NCI-H2196 (cell line): ENCODE measurements around the gene HHATL.

ENCODE experiments used
- DNase-seq: peaks from one replicate; lab custom pipeline; 2025; ENCODE audit not compliant: unreplicated experiment; lab: John Stamatoyannopoulos, UW

Gene HHATL

GRCh38 chr3:42699511-42699971 is 3.1 kb downstream of the HHATL start:
- no peak for DNase-seq

DNA sequence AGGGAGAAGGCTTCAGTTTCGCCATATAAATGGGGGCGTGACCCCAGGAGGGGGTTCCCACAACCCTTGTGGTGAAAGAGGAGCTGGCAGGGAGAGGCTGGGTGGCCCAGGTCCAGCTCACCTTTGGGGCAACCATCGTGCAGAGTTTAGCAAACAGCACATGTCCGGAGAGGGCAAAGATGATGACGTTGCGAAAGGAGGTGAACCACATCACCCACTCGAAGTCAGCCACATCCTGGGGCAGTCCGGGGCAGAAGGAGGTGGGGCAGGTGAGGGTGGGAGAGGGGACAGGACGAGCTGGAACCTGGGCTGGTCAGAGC is 3.7 kb downstream of the HHATL start:
- DNase-seq, result no peak

- DNase-seq, result no peak
These were observed 4.2 kb downstream of the HHATL start for GRCh38 chr3:42698216-42698910.

- DNase-seq, result no peak
These were observed 5.1 kb downstream of the HHATL start for GRCh38 chr3:42697289-42698051.

GRCh38 chr3:42696356-42697288 is 6.0 kb downstream of the HHATL start:
- no peak for DNase-seq

GRCh38 chr3:42694366-42694765 is 8.2 kb downstream of the HHATL start:
- DNase-seq, result no peak

DNA sequence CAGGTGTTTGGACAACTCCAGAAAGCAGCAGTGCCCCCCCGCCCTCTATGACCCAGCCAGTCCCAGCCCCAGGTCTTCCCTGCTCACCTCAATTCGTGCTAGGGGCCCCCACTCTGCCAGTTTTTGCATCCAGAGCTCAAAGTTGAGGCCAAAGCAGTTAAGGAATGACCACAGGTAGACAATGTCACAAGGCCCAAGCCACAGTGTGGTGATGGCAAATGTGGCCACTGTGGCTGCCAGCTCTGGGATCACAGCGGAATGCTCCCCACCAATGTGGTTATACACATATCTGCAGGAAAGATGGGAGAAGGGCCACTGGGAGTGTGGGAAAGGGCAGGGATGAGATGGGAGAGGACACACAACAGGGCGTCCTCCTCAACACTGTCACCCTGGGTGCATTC is 9.1 kb downstream of the HHATL start:
- DNase-seq, result no peak

- no peak for DNase-seq
These were observed 9.7 kb downstream of the HHATL start for GRCh38 chr3:42692667-42693529.

DNA sequence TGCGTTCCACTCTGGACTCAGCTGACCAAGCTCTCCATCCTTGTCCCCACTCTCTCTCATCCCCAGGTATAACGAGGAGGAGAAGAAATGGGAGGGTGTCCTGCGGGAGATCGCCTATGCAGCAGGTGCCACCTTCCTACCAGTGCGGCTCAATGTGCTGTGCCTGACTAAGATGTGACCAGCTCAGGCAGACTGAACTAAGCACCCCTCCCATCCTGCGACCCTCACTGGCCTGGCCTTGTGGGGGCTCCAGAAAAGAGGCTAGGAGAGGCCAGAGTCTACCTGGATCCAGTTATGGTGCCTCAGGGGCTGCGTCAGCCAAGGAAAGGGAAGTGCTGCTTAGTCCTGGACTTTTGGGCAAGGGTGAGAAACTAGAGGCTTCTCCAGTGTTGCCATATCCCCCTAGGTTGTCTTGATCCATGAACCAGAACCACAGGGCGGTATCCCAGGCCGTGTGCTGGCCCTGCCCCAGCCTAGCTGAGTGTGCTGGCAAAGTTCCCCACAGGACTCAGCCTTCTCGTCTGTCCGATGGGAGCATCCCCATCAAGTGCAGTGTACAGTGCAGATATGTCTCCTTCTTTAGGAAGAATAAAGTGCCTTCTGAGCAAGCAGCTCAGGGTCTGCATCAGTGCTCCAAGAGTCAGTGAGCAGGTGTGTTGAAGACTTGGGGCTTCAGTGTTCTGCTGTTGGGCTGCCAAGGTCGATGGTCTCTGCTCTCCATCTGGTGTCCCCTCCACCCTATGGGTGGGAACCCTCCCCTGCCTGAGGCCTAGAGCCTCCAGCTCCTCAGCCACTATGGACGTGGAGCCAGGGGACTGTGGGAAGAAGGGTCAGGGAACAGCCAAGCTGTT is 10.6 kb downstream of the HHATL start:
- DNase-seq, result no peak

DNA sequence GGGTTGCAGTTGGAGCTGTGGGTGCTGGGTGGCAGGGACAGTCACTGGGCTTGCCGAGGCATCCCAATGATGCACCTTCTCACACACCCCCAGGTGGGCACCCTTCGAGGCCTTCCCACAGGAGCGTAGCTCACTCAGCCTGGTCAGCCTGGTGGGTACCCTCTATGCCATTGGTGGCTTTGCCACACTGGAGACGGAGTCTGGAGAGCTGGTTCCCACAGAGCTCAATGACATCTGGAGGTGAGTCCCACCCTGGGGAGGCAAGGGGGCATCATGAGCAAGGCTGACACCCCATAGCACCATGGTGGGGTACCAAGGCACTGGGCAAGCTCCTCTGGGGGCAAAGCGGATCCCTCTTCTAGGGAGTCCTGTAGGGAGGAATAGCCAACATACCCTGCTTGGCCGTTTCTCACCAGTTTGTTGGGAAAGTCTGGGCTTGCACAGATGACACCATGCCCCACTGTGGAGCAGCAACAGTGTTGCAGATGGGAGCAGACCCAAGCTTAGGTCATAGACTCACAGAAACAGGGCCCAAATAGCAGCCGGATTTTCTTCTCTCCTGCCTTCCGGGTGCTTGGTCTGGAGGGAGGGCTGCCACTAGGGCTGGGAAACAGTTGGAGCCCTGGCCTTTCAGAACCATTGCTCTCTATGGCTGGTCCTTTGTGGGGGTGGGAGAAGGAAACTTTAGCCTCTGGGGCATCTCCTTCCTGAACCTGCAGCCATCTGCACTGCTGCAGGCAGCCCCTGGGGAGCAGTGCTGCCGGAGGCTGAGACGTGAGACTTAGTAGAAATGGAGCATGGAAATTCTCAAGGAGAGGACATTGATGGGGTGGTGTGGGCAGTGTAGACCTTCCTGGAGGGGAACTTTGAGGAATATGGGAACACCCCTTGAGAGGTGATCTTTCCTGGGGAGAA is 11.6 kb downstream of the HHATL start:
- DNase-seq, result no peak

- no peak for DNase-seq
These were observed 12.4 kb downstream of the HHATL start for GRCh38 chr3:42690191-42690590.

DNA sequence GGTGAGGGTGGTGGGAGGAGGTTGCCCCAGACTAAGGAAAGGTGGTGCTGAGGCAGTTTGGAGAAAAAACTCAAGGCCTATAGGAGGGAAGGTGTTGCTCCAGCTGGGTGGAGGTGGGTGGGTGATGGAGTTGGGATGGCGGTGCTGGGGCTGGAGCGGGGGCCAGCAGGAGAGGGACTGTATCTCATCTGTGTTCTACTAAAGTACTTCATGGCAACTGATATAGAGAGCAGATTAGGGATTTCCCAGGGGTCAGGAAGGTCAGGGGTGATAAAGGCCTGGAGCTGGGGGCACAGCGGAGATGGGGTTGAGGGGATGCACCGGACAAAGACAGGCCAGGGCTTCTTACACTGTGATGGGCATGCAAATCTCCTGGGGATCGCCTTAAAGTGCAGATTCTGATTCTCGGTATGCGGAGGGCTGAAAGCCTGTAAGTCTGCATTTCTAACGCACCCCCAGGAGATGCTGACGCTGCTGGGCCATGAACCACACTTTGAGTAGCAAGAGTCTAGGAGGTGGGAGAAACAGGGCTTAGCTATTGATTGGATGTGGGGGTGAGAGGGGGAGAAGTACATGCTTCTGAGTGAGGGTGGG is 13.1 kb downstream of the HHATL start:
- no peak for DNase-seq

DNA sequence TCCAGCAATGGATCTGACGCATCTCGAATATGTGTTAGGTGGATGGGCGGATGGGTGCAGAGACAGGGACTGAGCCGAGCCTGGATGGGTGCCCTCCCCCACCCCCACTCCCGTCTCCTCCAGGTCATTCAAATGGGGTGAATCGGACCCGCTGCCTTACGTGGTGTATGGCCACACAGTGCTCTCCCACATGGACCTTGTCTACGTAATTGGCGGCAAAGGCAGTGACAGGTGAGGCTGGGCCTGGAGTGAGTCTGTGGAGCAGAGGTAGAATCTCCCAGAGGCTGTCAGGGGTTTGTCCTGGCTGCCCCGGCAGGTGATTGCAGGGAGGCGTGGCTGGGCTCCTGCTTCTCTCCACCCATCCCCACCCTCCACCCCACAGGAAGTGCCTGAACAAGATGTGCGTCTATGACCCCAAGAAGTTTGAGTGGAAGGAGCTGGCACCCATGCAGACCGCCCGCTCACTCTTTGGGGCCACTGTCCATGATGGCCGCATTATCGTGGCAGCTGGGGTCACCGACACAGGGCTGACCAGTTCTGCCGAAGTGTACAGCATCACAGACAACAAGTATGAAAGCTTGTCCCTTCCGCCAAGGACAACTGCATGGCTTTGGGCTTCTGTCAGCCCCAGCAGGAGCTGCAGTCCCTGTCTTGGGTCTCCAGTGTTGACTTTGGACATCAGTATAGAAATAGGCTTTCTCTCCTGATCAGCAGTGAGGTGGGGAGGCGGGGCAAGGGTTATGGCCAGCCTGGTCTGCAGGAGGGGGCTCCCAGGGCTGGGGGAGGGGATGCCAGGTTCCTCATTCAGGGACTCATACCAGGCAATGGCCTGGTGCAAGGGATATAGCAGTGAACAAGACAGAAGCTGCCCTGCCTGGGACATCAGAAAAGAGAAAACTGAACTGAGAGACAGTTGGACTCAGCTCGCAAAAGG is 13.8 kb downstream of the HHATL start:
- no peak for DNase-seq

DNA sequence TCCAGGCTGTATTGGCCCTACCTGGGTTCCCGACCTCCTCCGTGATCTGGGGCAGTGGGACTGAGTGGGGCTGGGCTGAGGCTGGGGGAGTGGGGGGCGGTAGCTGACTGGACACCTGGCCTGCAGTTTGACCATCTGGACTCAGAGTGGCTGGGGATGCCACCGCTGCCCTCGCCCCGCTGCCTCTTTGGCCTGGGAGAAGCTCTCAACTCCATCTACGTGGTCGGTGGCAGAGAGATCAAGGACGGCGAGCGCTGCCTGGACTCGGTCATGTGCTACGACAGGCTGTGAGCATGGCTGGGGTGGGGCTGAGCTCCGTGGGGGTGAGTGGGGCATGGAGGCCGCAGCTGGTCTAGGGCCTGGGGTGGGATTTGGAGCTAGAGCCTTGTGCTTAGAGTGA is 14.6 kb downstream of the HHATL start:
- no peak for DNase-seq

DNA sequence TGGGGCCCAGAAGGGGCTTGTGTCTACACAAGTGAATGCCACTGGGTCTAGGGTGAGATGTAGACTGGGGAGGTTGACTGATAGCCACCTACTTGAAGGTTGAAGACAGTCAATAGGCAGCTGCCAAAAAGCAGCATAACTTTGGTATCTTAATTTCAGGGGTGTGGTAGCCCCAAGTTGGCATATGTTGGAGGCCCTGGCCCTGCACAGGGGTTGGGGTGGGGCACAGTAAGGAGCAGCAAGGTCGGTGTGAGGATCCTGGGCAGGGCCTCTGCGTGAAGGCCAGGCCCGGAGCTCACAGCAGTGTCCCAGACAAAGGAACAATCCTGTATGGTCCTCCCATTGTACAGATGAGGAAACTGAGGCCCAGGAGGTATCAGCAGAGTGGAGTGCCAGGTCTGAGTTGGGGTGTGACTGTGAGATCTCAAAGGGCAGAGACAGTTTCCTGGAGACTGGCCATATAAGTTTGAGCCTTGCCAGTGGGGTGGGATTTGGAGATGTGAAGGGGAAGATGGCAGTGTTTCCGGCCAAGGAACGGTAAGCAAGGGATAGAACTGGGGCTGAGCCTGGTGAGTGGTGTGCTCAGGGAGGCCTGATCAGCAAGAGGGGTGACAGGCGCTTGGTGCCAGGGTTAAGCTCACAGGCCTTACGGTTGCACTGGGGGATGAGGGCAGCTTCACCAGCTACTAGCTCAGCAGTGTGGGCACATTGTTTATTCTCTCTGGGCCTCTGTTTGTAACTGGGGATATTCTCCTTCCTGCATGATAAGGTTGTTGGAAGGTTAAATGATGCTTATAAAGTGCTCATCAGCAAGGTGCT is 15.6 kb downstream of the HHATL start:
- no peak for DNase-seq
